Osteocyte (in vitro differentiated cells): ENCODE results near the gene TEX55. TPM values are rescaled to one million over a fixed set of nuclear protein-coding genes. Genes with fewer than 3 reads are reported as not detected.

Source experiments
- DNase-seq: peaks from one replicate; pipeline ENCODE4 v3.0.0; 2021; ENCODE audit warnings: mixed read lengths; ENCODE audit not compliant: unreplicated experiment; ENCODE audit errors: extremely low spot score
- H3K27ac Mint-ChIP-seq: one replicate; pipeline ENCODE4 v1.8.0; 2021; ENCODE audit warnings: mild to moderate bottlenecking, mixed read lengths; ENCODE audit not compliant: unreplicated experiment
- H3K27me3 Mint-ChIP-seq: one replicate; pipeline ENCODE4 v1.8.0; 2021; ENCODE audit warnings: mixed read lengths; ENCODE audit not compliant: unreplicated experiment
- H3K36me3 Mint-ChIP-seq: one replicate; pipeline ENCODE4 v1.8.0; 2021; ENCODE audit warnings: mixed read lengths; ENCODE audit not compliant: unreplicated experiment
- H3K4me1 Mint-ChIP-seq: one replicate; pipeline ENCODE4 v1.8.0; 2021; ENCODE audit warnings: mixed read lengths; ENCODE audit not compliant: unreplicated experiment
- H3K4me3 Mint-ChIP-seq: one replicate; pipeline ENCODE4 v1.8.0; 2021; ENCODE audit warnings: mild to moderate bottlenecking, moderate library complexity, mixed read lengths; ENCODE audit not compliant: unreplicated experiment
- H3K9me3 Mint-ChIP-seq: one replicate; pipeline ENCODE4 v1.8.0; 2021; ENCODE audit warnings: mixed read lengths; ENCODE audit not compliant: unreplicated experiment
- total RNA-seq: library from RNA; stranded (reverse); gene quantifications from 2 replicates; pipeline ENCODE4 v1.2.1, GENCODE V29; 2021
- TF ChIP-seq, protein P1 (sequence below): fragments of 200-600 bp; sonication (generic); IDR thresholded peaks from 2 replicates; pipeline ENCODE4 v1.5.0; 2021; ENCODE audit warnings: antibody characterized with exemption, mild to moderate bottlenecking, moderate library complexity

The TEX55 gene
- total RNA-seq, 1 donor from 2014 or later, result not detected

DNA sequence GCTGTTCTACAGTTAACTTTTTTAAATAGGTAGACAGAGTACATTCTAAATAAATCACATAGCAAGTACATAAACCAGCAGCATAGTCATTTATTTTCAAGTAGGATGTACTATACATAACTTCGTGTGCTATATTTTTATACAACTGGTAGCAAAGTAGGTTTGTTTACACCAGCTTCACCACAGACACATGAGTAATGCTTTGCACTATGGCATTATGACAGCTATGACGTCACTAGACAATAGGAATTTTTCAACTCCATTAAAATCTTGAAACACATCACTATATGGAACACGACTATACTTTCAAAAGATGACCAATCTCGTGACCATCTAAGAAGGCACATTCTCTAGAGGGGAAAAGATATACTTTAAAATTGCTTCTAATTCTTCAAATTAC, 3.5 kb downstream of the TEX55 start:
- no peak overlapping the region for H3K27ac Mint-ChIP-seq
- TF ChIP-seq, protein P1, sequence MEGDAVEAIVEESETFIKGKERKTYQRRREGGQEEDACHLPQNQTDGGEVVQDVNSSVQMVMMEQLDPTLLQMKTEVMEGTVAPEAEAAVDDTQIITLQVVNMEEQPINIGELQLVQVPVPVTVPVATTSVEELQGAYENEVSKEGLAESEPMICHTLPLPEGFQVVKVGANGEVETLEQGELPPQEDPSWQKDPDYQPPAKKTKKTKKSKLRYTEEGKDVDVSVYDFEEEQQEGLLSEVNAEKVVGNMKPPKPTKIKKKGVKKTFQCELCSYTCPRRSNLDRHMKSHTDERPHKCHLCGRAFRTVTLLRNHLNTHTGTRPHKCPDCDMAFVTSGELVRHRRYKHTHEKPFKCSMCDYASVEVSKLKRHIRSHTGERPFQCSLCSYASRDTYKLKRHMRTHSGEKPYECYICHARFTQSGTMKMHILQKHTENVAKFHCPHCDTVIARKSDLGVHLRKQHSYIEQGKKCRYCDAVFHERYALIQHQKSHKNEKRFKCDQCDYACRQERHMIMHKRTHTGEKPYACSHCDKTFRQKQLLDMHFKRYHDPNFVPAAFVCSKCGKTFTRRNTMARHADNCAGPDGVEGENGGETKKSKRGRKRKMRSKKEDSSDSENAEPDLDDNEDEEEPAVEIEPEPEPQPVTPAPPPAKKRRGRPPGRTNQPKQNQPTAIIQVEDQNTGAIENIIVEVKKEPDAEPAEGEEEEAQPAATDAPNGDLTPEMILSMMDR, result no peak
- H3K36me3 Mint-ChIP-seq, result no peaks in the 10 kb centered on the region
- H3K4me3 Mint-ChIP-seq, result no peak overlapping the region
- H3K4me1 Mint-ChIP-seq, result peaks cover 3% of the 10 kb centered on the region
- no peaks in the 10 kb centered on the region for H3K27me3 Mint-ChIP-seq
- no peak for DNase-seq
- H3K9me3 Mint-ChIP-seq, result peaks cover 15% of the 10 kb centered on the region

DNA sequence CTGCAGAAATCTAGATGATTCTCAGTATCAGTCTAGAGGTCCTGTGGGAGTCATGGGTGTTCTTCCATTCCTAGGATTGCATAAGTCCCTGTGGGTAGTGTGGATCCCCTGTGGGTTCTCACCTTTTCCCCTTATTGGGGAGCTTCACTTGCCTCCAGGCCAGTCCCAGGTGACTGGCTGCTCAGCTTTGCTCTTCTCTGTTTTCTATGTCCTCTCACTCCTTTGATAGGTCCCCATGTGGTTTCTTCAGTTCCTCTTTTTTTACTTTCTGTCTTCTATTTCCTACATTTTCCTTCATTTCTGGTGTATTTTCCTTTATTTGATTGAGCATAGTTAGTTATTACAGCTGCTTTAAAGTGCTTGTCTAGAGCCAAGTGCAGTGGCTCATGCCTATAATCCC, 10.9 kb downstream of the TEX55 start:
- H3K4me1 Mint-ChIP-seq, result no peaks in the 10 kb centered on the region
- peaks cover 15% of the 10 kb centered on the region for H3K9me3 Mint-ChIP-seq
- no peak overlapping the region for H3K27ac Mint-ChIP-seq
- no peak for DNase-seq
- H3K36me3 Mint-ChIP-seq, result peaks cover 4% of the 10 kb centered on the region
- H3K4me3 Mint-ChIP-seq, result no peak overlapping the region
- H3K27me3 Mint-ChIP-seq, result no peaks in the 10 kb centered on the region
- TF ChIP-seq, protein P1, result no peak

DNA sequence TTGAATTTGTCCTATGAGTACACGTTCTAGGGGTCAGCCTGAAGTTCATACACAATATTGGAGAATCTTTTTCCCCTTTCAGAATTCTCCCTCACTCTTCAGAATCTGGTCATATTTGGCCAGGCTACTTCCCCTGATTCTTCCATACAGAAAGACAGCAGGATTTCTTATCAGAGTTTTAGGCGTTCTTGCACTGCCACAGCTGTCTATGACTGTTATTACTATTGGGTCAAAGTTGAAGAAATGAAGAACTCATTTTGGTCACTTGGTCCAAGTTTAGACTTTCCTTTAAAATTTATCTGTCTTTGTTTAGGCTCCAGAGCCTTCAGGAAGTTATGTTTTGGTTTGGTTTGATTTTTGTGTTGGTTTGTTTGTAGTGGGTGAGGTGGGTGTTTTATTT, 12.0 kb downstream of the TEX55 start:
- no peak overlapping the region for H3K27ac Mint-ChIP-seq
- TF ChIP-seq, protein P1, result no peak
- peaks cover 4% of the 10 kb centered on the region for H3K36me3 Mint-ChIP-seq
- H3K4me1 Mint-ChIP-seq, result no peaks in the 10 kb centered on the region
- H3K9me3 Mint-ChIP-seq, result peaks cover 12% of the 10 kb centered on the region
- no peak for DNase-seq
- no peaks in the 10 kb centered on the region for H3K27me3 Mint-ChIP-seq
- no peak overlapping the region for H3K4me3 Mint-ChIP-seq

DNA sequence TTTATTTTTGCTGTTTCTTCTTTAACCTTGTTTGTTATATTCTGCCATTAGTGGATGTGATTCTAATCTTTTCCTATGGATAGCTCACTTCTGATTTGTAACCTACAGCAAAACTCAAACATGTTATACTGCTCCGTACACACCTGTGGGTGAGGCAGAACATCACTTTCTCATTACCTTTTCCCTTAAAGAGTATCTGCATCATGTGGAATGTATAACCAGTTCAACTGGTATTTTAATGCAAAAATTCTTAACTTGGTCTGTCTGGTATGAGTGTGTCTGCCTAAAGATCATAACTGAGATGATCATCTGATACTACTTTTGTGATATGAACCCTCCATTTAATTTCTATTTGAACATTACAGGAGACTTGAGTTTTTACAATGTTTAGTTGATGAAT, 14.4 kb downstream of the TEX55 start:
- H3K4me3 Mint-ChIP-seq, result no peak overlapping the region
- no peaks in the 10 kb centered on the region for H3K27me3 Mint-ChIP-seq
- DNase-seq, result no peak
- TF ChIP-seq, protein P1, result no peak
- H3K4me1 Mint-ChIP-seq, result no peaks in the 10 kb centered on the region
- H3K27ac Mint-ChIP-seq, result no peak overlapping the region
- H3K36me3 Mint-ChIP-seq, result peaks cover 8% of the 10 kb centered on the region
- H3K9me3 Mint-ChIP-seq, result peaks cover 4% of the 10 kb centered on the region

DNA sequence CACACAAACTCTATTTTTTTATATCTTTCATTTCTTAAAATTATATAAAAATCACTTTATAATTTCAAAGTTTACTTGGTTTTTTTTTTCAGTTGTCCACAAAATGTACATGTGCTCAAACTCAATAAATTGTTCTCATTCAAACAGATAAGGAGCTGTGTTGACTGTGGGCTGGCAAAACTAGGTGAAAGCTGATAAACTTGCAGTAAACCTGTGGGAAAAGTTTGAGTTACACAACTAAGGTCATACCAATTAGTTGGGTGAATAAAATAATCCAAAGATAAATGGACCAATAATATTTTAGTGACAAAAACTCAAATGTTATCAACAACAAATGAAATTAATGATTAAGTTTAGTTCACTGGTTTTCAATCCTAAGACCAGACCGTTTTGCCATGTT, 14.8 kb downstream of the TEX55 start:
- H3K27ac Mint-ChIP-seq, result no peak overlapping the region
- TF ChIP-seq, protein P1, result no peak
- H3K9me3 Mint-ChIP-seq, result peaks cover 8% of the 10 kb centered on the region
- H3K27me3 Mint-ChIP-seq, result no peaks in the 10 kb centered on the region
- no peak for DNase-seq
- H3K36me3 Mint-ChIP-seq, result peaks cover 8% of the 10 kb centered on the region
- H3K4me3 Mint-ChIP-seq, result no peak overlapping the region
- H3K4me1 Mint-ChIP-seq, result no peaks in the 10 kb centered on the region
